ENCODE measurements around the gene RTTN. TPM values are rescaled to one million over a fixed set of nuclear protein-coding genes. Genes with fewer than 3 reads are reported as not detected.

The RTTN gene
- total and polyA plus RNA-seq, 2 donors = 8.1 to 15.7 TPM

DNA sequence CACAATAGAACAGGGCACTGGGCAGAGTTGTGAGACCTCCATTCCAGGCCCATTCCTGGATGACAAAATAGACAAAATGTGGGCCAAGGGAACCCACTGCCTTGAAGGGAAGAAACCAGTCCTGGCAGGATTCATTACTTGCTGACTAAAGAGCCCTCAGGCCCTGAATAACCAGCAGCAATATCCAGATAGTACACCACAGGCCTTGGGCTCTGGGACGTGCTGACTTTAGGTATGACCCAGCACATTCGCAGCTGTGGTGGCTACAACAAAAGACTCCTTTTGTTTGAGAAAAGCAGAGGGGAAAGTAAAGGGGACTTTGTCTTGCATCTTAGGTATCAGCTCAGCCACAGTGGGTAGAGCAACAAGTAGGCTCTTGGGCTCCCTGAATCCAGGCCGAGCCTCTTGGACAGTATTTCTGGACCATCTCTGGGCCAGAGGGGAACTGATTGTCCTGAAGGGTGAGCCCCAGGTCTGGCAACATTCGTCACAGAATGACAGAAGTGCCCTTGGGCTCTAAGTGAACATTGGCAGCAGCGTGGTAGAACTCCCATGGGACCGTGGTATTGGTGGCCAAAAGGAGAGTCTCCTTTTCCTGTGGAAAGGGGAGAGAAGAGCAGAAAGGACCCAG is 167.9 kb downstream of the RTTN start:
- DNase-seq (ENCODE audit: low read depth in 6 of 9, low spot score in 9 of 9) = no peak
- 96% methylated on average over 6 of the region's 6 CpGs for WGBS
- Histone ChIP-seq H3K27me3 (ENCODE audit: control insufficient read depth in 2 of 2, insufficient read depth in 1 of 2, low read length in 1 of 2) (no peaks in the 10 kb centered on the region), H3K27ac (ENCODE audit: low read depth in 1 of 2, low read length in 1 of 2) (no peak overlapping the region), H3K4me3 (ENCODE audit: low read length in 2 of 2) (no peak overlapping the region), H3K36me3 (ENCODE audit: control insufficient read depth in 2 of 2, insufficient read depth in 2 of 2, low read length in 1 of 2) (peaks cover 10 to 21% of the 10 kb centered on the region in 2 donors), H3K9me3 (ENCODE audit: control insufficient read depth in 2 of 2, insufficient read depth in 1 of 2, low read length in 1 of 2) (peaks cover 0 to 6% of the 10 kb centered on the region in 2 donors), H3K4me1 (ENCODE audit: control insufficient read depth in 2 of 2, insufficient read depth in 2 of 2, low read length in 2 of 2) (no peaks in the 10 kb centered on the region)

DNA sequence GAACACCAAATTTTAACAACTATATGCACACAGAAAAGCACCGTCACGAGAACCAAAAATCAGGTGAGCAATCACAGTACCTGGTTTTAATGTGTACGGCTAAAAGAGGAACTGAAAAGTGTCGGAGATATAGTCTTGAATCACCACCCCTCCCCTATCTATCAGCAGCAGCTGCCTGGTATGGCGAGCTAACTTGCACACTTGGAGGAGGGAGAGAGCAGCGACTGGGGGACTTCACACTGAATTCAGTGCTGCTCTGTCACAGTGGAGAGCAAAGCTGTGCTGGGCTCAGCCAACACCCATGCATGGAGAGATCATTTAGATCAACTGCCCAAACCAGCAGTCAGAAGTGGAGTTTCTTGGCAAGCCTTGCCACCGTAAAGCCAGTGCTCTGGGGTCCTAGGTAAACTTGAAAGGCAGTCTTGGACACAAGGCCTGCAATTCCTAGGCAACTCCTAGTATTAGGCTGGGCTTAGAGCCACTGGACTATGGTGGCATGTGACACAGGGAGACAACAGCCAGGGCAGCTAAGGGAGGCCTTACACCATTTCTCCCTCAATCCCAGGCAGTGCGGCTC is 168.6 kb downstream of the RTTN start:
- no peak for DNase-seq (ENCODE audit: low read depth in 6 of 9, low spot score in 9 of 9)
- peaks cover 10 to 21% of the 10 kb centered on the region in 2 donors for H3K36me3 ChIP-seq (ENCODE audit: control insufficient read depth in 2 of 2, insufficient read depth in 2 of 2, low read length in 1 of 2)
- no peaks in the 10 kb centered on the region for H3K27me3 ChIP-seq (ENCODE audit: control insufficient read depth in 2 of 2, insufficient read depth in 1 of 2, low read length in 1 of 2)
- 86% methylated on average over 8 of the region's 8 CpGs for WGBS
- peaks cover 0 to 6% of the 10 kb centered on the region in 2 donors for H3K9me3 ChIP-seq (ENCODE audit: control insufficient read depth in 2 of 2, insufficient read depth in 1 of 2, low read length in 1 of 2)
- H3K4me1 ChIP-seq (ENCODE audit: control insufficient read depth in 2 of 2, insufficient read depth in 2 of 2, low read length in 2 of 2) = no peaks in the 10 kb centered on the region
- H3K4me3 ChIP-seq (ENCODE audit: low read length in 2 of 2) = no peak overlapping the region
- H3K27ac ChIP-seq (ENCODE audit: low read depth in 1 of 2, low read length in 1 of 2) = no peak overlapping the region

GRCh38 chr18:70036168-70036567 is 169.3 kb downstream of the RTTN start:
- H3K9me3 ChIP-seq (ENCODE audit: control insufficient read depth in 2 of 2, insufficient read depth in 1 of 2, low read length in 1 of 2) = peaks cover 0 to 6% of the 10 kb centered on the region in 2 donors
- WGBS = 97% methylated on average over 2 of the region's 2 CpGs
- H3K27me3 ChIP-seq (ENCODE audit: control insufficient read depth in 2 of 2, insufficient read depth in 1 of 2, low read length in 1 of 2) = no peaks in the 10 kb centered on the region
- H3K36me3 ChIP-seq (ENCODE audit: control insufficient read depth in 2 of 2, insufficient read depth in 2 of 2, low read length in 1 of 2) = peaks cover 10 to 21% of the 10 kb centered on the region in 2 donors
- no peak overlapping the region for H3K27ac ChIP-seq (ENCODE audit: low read depth in 1 of 2, low read length in 1 of 2)
- no peaks in the 10 kb centered on the region for H3K4me1 ChIP-seq (ENCODE audit: control insufficient read depth in 2 of 2, insufficient read depth in 2 of 2, low read length in 2 of 2)
- DNase-seq (ENCODE audit: low read depth in 6 of 9, low spot score in 9 of 9) = no peak
- H3K4me3 ChIP-seq (ENCODE audit: low read length in 2 of 2) = no peak overlapping the region

GRCh38 chr18:70031221-70031620 is 174.3 kb downstream of the RTTN start:
- H3K27ac ChIP-seq (ENCODE audit: low read depth in 1 of 2, low read length in 1 of 2) = no peak overlapping the region
- DNase-seq (ENCODE audit: low read depth in 6 of 9, low spot score in 9 of 9) = no peak
- no peaks in the 10 kb centered on the region for H3K27me3 ChIP-seq (ENCODE audit: control insufficient read depth in 2 of 2, insufficient read depth in 1 of 2, low read length in 1 of 2)
- 99% methylated on average over 4 of the region's 4 CpGs for WGBS
- H3K36me3 ChIP-seq (ENCODE audit: control insufficient read depth in 2 of 2, insufficient read depth in 2 of 2, low read length in 1 of 2) = peaks cover 3 to 6% of the 10 kb centered on the region in 2 donors
- no peak overlapping the region for H3K4me3 ChIP-seq (ENCODE audit: low read length in 2 of 2)
- no peaks in the 10 kb centered on the region for H3K4me1 ChIP-seq (ENCODE audit: control insufficient read depth in 2 of 2, insufficient read depth in 2 of 2, low read length in 2 of 2)
- H3K9me3 ChIP-seq (ENCODE audit: control insufficient read depth in 2 of 2, insufficient read depth in 1 of 2, low read length in 1 of 2) = no peaks in the 10 kb centered on the region

GRCh38 chr18:70030728-70031127 is 174.8 kb downstream of the RTTN start:
- H3K27ac ChIP-seq (ENCODE audit: low read depth in 1 of 2, low read length in 1 of 2) = no peak overlapping the region
- H3K4me3 ChIP-seq (ENCODE audit: low read length in 2 of 2) = no peak overlapping the region
- DNase-seq (ENCODE audit: low read depth in 6 of 9, low spot score in 9 of 9) = no peak
- H3K27me3 ChIP-seq (ENCODE audit: control insufficient read depth in 2 of 2, insufficient read depth in 1 of 2, low read length in 1 of 2) = no peaks in the 10 kb centered on the region
- WGBS = 96% methylated on average over 1 of the region's 1 CpG
- no peaks in the 10 kb centered on the region for H3K4me1 ChIP-seq (ENCODE audit: control insufficient read depth in 2 of 2, insufficient read depth in 2 of 2, low read length in 2 of 2)
- peaks cover 3 to 6% of the 10 kb centered on the region in 2 donors for H3K36me3 ChIP-seq (ENCODE audit: control insufficient read depth in 2 of 2, insufficient read depth in 2 of 2, low read length in 1 of 2)
- H3K9me3 ChIP-seq (ENCODE audit: control insufficient read depth in 2 of 2, insufficient read depth in 1 of 2, low read length in 1 of 2) = no peaks in the 10 kb centered on the region

DNA sequence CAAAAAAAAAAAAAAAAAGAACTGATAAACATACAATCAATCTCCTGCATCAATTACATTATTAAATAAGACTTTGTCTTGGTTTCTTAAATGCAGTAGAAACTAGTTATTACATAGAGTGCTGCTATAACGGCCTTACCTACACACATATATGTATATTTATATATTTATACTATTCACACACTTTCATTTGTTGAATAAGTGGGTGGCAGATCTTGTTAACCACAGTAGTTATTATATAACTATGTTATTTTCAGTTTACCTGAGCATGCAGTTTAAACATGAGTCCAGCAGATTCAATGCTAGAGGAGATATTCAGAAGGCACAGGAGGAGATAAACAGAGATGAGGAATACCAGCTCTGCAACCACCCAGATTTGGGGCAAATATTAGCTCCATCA is 176.3 kb downstream of the RTTN start:
- DNase-seq (ENCODE audit: low read depth in 6 of 9, low spot score in 9 of 9) = no peak
- H3K27ac ChIP-seq (ENCODE audit: low read depth in 1 of 2, low read length in 1 of 2) = no peak overlapping the region
- WGBS = 95% methylated on average over 1 of the region's 1 CpG
- no peaks in the 10 kb centered on the region for H3K4me1 ChIP-seq (ENCODE audit: control insufficient read depth in 2 of 2, insufficient read depth in 2 of 2, low read length in 2 of 2)
- no peaks in the 10 kb centered on the region for H3K9me3 ChIP-seq (ENCODE audit: control insufficient read depth in 2 of 2, insufficient read depth in 1 of 2, low read length in 1 of 2)
- H3K4me3 ChIP-seq (ENCODE audit: low read length in 2 of 2) = no peak overlapping the region
- peaks cover 9 to 12% of the 10 kb centered on the region in 2 donors for H3K36me3 ChIP-seq (ENCODE audit: control insufficient read depth in 2 of 2, insufficient read depth in 2 of 2, low read length in 1 of 2)
- H3K27me3 ChIP-seq (ENCODE audit: control insufficient read depth in 2 of 2, insufficient read depth in 1 of 2, low read length in 1 of 2) = no peaks in the 10 kb centered on the region

DNA sequence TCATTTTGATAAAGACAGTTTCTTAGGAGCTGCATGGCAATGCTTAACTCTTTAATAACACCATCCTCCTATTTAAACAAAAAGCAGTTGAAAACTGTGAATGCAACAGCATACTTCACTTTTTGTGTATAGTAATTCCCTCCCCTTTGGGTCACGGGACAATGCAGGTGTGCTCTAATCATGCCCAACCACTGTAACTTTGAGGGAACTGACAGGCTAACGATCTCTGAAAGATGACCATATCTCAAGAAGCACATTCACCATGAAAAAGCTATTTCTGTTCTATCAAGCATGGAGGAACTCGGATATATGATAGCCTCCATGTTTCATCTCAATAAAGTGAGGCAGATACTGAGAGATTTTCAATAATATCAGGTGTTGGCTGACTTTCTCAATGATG is 176.8 kb downstream of the RTTN start:
- H3K4me1 ChIP-seq (ENCODE audit: control insufficient read depth in 2 of 2, insufficient read depth in 2 of 2, low read length in 2 of 2) = no peaks in the 10 kb centered on the region
- DNase-seq (ENCODE audit: low read depth in 6 of 9, low spot score in 9 of 9) = no peak
- no peaks in the 10 kb centered on the region for H3K27me3 ChIP-seq (ENCODE audit: control insufficient read depth in 2 of 2, insufficient read depth in 1 of 2, low read length in 1 of 2)
- WGBS = 93% methylated on average over 3 of the region's 3 CpGs
- no peaks in the 10 kb centered on the region for H3K9me3 ChIP-seq (ENCODE audit: control insufficient read depth in 2 of 2, insufficient read depth in 1 of 2, low read length in 1 of 2)
- peaks cover 12 to 16% of the 10 kb centered on the region in 2 donors for H3K36me3 ChIP-seq (ENCODE audit: control insufficient read depth in 2 of 2, insufficient read depth in 2 of 2, low read length in 1 of 2)
- no peak overlapping the region for H3K4me3 ChIP-seq (ENCODE audit: low read length in 2 of 2)
- no peak overlapping the region for H3K27ac ChIP-seq (ENCODE audit: low read depth in 1 of 2, low read length in 1 of 2)

- Histone ChIP-seq H3K9me3 (ENCODE audit: control insufficient read depth in 2 of 2, insufficient read depth in 1 of 2, low read length in 1 of 2) (no peaks in the 10 kb centered on the region), H3K36me3 (ENCODE audit: control insufficient read depth in 2 of 2, insufficient read depth in 2 of 2, low read length in 1 of 2) (peaks cover 12 to 21% of the 10 kb centered on the region in 2 donors), H3K27ac (ENCODE audit: low read depth in 1 of 2, low read length in 1 of 2) (no peak overlapping the region), H3K4me1 (ENCODE audit: control insufficient read depth in 2 of 2, insufficient read depth in 2 of 2, low read length in 2 of 2) (no peaks in the 10 kb centered on the region), H3K4me3 (ENCODE audit: low read length in 2 of 2) (no peak overlapping the region), H3K27me3 (ENCODE audit: control insufficient read depth in 2 of 2, insufficient read depth in 1 of 2, low read length in 1 of 2) (no peaks in the 10 kb centered on the region)
- WGBS = 94% methylated on average over 3 of the region's 3 CpGs
- DNase-seq (ENCODE audit: low read depth in 6 of 9, low spot score in 9 of 9) = no peak
These were observed 177.4 kb downstream of the RTTN start for GRCh38 chr18:70028084-70028483.

GRCh38 chr18:70025580-70025979 is 179.9 kb downstream of the RTTN start:
- H3K4me3 ChIP-seq (ENCODE audit: low read length in 2 of 2) = no peak overlapping the region
- H3K27ac ChIP-seq (ENCODE audit: low read depth in 1 of 2, low read length in 1 of 2) = no peak overlapping the region
- DNase-seq (ENCODE audit: low read depth in 6 of 9, low spot score in 9 of 9) = no peak
- no peaks in the 10 kb centered on the region for H3K4me1 ChIP-seq (ENCODE audit: control insufficient read depth in 2 of 2, insufficient read depth in 2 of 2, low read length in 2 of 2)
- H3K27me3 ChIP-seq (ENCODE audit: control insufficient read depth in 2 of 2, insufficient read depth in 1 of 2, low read length in 1 of 2) = no peaks in the 10 kb centered on the region
- H3K9me3 ChIP-seq (ENCODE audit: control insufficient read depth in 2 of 2, insufficient read depth in 1 of 2, low read length in 1 of 2) = no peaks in the 10 kb centered on the region
- 95% methylated on average over 5 of the region's 5 CpGs for WGBS
- H3K36me3 ChIP-seq (ENCODE audit: control insufficient read depth in 2 of 2, insufficient read depth in 2 of 2, low read length in 1 of 2) = peaks cover 18 to 25% of the 10 kb centered on the region in 2 donors
